ENCODE results near the gene IQCF5.
A peak's percentile ranks its signal among the peaks of the same experiment; 100 is the strongest.
"Not testable (repeated sequence)": the region's sequence is repeated elsewhere in the genome, so short reads cannot be mapped to it uniquely, and the experiment has no call there.

IQCF5 gene

GRCh38 chr3:51862886-51863285 lies 12.5 kb downstream of the IQCF5 start:
- DNase-seq: no peak

DNA sequence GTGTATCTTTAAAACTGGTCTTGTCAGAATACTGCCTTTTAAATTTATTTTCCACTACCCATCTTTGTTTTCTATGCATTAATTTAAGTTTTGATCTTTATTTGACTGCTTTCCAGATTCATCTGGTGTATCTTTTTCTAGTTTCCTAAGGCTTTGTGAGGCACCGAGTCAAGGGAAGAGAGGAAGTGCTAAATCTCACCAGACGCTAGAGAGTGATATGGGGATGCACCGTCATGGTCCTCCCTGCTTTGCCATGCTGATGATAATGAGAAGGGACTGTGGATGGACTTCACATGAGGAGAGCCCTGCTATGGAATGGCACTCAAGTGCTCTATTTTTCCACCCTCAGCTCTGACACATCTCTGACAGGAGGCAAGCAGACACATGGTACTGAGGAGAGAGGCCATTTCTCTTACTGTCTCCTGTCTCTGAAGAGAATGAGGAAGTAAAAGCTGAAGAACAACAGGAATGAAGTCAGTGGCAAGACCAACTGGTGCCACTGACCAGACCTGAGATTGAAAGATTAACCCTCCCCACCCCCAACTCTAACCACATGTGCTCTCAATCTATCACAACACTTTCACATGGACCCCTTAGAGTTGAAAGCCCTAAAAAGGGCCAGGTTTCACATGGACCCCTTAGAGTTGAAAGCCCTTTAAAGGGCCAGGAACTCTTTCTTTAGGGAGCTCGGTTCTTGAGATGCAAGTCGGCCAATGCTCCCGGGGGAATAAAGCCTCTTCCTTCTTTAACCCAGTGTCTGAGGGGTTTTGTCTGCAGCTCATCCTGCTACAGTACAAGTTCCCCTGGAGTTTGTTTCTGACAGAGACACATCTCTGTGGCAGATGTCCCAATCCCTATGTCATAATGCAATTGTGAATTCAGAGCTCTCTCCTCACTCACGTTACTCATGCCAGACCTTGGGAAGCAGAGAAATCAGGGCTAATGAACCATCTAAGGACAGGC lies 14.4 kb downstream of the IQCF5 start, which contains the start of gene IQCF2:
TSS of gene IQCF2 (plus strand) at position 913 of the 963 bp plus-strand sequence. CDS start 52 bp downstream, outside the sequence.
- peak; percentile 41 for DNase-seq

DNA sequence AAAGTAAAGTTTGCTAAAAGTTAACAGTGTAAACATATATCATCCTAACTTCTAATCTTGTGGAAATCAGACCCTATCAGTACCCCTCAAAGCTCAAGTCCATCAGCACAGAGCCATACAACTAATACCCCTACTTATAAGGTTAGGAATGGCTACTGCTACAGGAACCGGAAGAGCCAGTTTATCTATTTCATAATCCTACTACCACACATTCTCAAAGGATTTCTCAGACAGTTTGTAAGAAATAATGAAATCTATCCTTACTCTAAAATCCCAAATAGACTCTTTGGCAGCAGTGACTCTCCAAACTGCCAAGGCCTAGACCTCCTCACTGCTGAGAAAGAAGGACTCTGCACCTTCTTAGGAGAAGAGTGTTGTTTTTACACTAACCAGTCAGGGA lies 20.0 kb downstream of the IQCF5 start:
- DNase-seq: not testable (repeated sequence)

- no peak for DNase-seq
These were observed 30.3 kb downstream of the IQCF5 start for GRCh38 chr3:51845129-51845528.

GRCh38 chr3:51836606-51837005 lies 38.8 kb downstream of the IQCF5 start:
- DNase-seq: no peak

DNA sequence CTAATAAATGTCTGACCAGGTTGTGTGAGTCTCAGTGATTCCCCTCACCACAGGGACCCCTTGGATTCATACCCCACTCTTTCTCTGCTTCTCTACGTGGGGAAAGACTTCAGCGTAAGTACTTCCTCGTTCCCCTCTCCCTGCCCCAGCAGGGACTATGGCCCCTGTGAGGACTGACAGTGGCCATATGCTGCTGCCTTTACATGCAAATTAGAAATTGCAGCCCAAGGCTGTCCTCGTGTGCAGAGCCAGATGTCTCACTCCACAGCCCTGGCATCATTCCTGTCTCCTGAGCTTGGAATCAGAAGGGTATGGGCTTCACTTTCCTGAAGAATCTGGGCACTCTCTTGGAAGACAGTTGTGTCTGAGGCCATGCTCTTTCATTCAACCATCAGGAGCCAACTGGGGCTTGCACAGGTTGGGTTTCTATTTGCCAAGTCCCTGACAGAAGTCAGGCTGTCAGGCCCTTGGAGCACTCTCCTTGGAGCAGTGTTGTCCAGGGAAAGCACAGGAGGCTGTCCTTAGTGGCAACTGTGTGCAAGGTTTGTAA lies 44.5 kb downstream of the IQCF5 start:
- no peak for DNase-seq

DNA sequence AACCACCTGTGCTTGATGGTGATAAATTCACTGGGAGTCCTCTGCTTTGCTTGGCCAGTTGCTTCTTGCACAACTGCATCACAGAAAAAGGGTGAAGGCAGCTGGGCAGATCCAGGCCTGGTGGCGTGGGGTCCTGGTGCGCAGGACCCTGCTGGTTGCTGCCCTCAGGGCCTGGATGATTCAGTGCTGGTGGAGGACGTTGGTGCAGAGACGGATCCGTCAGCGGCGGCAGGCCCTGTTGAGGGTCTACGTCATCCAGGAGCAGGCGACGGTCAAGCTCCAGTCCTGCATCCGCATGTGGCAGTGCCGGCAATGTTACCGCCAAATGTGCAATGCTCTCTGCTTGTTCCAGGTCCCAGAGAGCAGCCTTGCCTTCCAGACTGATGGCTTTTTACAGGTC lies 45.1 kb downstream of the IQCF5 start:
- DNase-seq: no peak

DNA sequence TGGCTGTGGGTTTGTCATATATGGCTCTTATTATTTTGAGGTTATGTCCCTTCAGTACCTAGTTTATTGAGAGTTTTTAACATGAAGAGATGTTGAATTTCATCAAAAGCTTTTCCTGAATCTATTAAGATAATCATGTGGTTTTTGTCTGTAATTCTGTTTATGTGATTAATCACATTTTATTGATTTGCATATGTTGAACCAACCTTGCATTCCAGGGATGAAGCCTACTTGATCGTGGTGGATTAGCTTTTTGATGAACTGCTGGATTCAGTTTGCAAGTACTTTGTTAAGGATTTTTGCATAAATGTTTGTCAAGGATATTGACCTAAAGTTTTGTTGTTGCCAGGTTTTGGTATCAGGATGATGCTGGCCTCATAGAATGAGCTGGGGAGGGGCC lies 47.1 kb downstream of the IQCF5 start:
- DNase-seq: no peak

All from hematopoietic multipotent progenitor cell treated with erythropoietin and hydrocortisone succinate and interleukin-3 and kit ligand, for 6 days (in vitro differentiated cells).